ENCODE measurements around the gene AHNAK2.
"Not testable (repeated sequence)": the region's sequence is repeated elsewhere in the genome, so short reads cannot be mapped to it uniquely, and the experiment has no call there.

DNA sequence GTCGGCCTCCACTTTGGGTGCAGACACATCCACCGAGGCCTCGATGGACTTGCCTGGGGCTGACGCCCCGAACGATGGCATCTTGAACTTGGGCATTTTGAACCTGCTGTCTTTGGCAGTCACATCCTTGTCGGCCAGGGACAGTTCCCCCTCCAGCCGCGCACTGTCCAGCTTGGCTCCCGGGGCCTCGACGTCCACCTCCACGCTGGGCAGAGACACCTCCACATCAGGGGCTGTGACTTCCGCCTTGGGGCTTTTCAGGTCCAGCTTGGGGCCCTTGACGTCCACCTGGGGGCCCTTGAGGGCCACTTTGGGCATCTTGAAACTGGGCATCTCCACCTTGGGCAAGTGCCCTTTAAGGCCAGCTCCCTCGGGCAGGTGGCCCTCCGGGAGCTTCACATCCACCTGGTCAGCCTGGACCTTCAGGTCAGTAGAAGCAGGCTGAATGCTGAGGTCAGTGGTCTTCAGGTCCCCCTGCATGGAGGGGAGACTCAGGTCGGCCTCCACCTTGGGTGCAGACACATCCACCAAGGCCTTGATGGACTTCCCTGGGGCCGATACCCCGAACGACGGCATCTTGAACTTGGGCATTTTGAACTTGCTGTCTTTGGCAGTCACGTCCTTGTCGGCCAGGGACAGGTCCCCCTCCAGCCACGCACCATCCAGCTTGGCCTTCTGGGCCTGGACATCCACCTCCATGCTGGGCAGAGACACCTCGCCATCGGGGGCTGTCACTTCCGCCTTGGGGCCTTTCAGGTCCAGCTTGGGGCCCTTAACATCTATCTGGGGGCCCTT, 26.1 kb downstream of the AHNAK2 start:
- TF ChIP-seq EZH2phosphoT487 (IDR thresholded peaks at IDR 0.05; ENCODE audit: insufficient read depth, low read depth); EZH2 (IDR thresholded peaks at IDR 0.05; ENCODE audit: insufficient read depth, poor library complexity, severe bottlenecking): not testable (repeated sequence)
